Femur (tissue), 1 donor: ENCODE results near the gene KCNMB3.
A peak's percentile ranks its signal among the peaks of the same experiment; 100 is the strongest.
"Not testable (repeated sequence)": the region's sequence is repeated elsewhere in the genome, so short reads cannot be mapped to it uniquely, and the experiment has no call there.

Experiments used
- DNase-seq: peaks from one replicate; pipeline ENCODE4 v3.0.0-alpha.2; 2017

The KCNMB3 gene

GRCh38 chr3:179263134-179263533 is 12.2 kb upstream of the KCNMB3 start:
- DNase-seq = no peak

GRCh38 chr3:179260949-179261765 is 10.2 kb upstream of the KCNMB3 start:
- DNase-seq = peak; percentile 82

- not testable (repeated sequence) for DNase-seq
Observed at GRCh38 chr3:179259959-179260756, 9.2 kb upstream of the KCNMB3 start.

GRCh38 chr3:179258820-179259219 is 7.9 kb upstream of the KCNMB3 start:
- no peak for DNase-seq

- not testable (repeated sequence) for DNase-seq
Observed at GRCh38 chr3:179257742-179258141, 6.8 kb upstream of the KCNMB3 start.

- no peak for DNase-seq
Observed at GRCh38 chr3:179256813-179257212, 5.9 kb upstream of the KCNMB3 start.

- no peak for DNase-seq
Observed at GRCh38 chr3:179247289-179248015, 3.5 kb downstream of the KCNMB3 start.

GRCh38 chr3:179244878-179245277 is 6.0 kb downstream of the KCNMB3 start:
- no peak for DNase-seq

GRCh38 chr3:179242859-179243258 is 8.1 kb downstream of the KCNMB3 start:
- not testable (repeated sequence) for DNase-seq

GRCh38 chr3:179240299-179240698 is 10.6 kb downstream of the KCNMB3 start:
- DNase-seq = not testable (repeated sequence)

GRCh38 chr3:179236669-179237301 is 14.1 kb downstream of the KCNMB3 start:
- DNase-seq = no peak

- no peak for DNase-seq
Observed at GRCh38 chr3:179234199-179234598, 16.7 kb downstream of the KCNMB3 start.

- no peak for DNase-seq
Observed at GRCh38 chr3:179233043-179233442, 17.9 kb downstream of the KCNMB3 start.

GRCh38 chr3:179229177-179229576 is 21.7 kb downstream of the KCNMB3 start:
- DNase-seq = no peak

- DNase-seq = no peak
Observed at GRCh38 chr3:179227349-179227748, 23.6 kb downstream of the KCNMB3 start.

- no peak for DNase-seq
Observed at GRCh38 chr3:179224584-179224983, 26.3 kb downstream of the KCNMB3 start.

GRCh38 chr3:179223548-179223947 is 27.4 kb downstream of the KCNMB3 start:
- DNase-seq = no peak

- not testable (repeated sequence) for DNase-seq
Observed at GRCh38 chr3:179218213-179218612, 32.7 kb downstream of the KCNMB3 start.

- not testable (repeated sequence) for DNase-seq
Observed at GRCh38 chr3:179215550-179215949, 35.4 kb downstream of the KCNMB3 start.

- DNase-seq = no peak
Observed at GRCh38 chr3:179200790-179201189, 50.1 kb downstream of the KCNMB3 start.

GRCh38 chr3:179196700-179197099 is 54.2 kb downstream of the KCNMB3 start:
- no peak for DNase-seq

- peak; percentile 19 for DNase-seq
Observed at GRCh38 chr3:179196098-179196497, 54.8 kb downstream of the KCNMB3 start.

GRCh38 chr3:179194931-179195330 is 56.0 kb downstream of the KCNMB3 start:
- DNase-seq = no peak
